IPS-18a (cell line): ENCODE data around the gene CABLES1.
"Not testable (repeated sequence)": the region's sequence is repeated elsewhere in the genome, so short reads cannot be mapped to it uniquely, and the experiment has no call there.

Experiments used
- H3K27ac ChIP-seq: one replicate; pipeline ENCODE4 v1.5.1; 2013; ENCODE audit warnings: low read length
- H3K27me3 ChIP-seq: one replicate; pipeline ENCODE4 v1.6.1; 2013; ENCODE audit warnings: mild to moderate bottlenecking, low read length; ENCODE audit not compliant: control insufficient read depth, insufficient read depth
- H3K36me3 ChIP-seq: one replicate; pipeline ENCODE4 v1.6.1; 2013; ENCODE audit warnings: low read depth, low read length; ENCODE audit not compliant: control insufficient read depth
- H3K4me1 ChIP-seq: one replicate; pipeline ENCODE4 v1.6.1; 2013; ENCODE audit warnings: low read depth, low read length; ENCODE audit not compliant: control insufficient read depth
- H3K4me3 ChIP-seq: one replicate; pipeline ENCODE4 v1.5.1; 2013; ENCODE audit warnings: low read length
- H3K9ac ChIP-seq: one replicate; pipeline ENCODE4 v1.6.1; 2013; ENCODE audit warnings: mild to moderate bottlenecking, low read length, moderate library complexity
- H3K9me3 ChIP-seq: one replicate; pipeline ENCODE4 v1.6.1; 2013; ENCODE audit warnings: low read depth, low read length; ENCODE audit not compliant: control insufficient read depth

The CABLES1 gene

GRCh38 chr18:23235860-23236259 lies 100.6 kb downstream of the CABLES1 start:
- no peak overlapping the region for H3K9ac ChIP-seq
- H3K4me3 ChIP-seq: no peak overlapping the region
- no peaks in the 10 kb centered on the region for H3K9me3 ChIP-seq
- H3K27ac ChIP-seq: no peak overlapping the region
- peaks cover 19% of the 10 kb centered on the region for H3K36me3 ChIP-seq
- H3K4me1 ChIP-seq: peaks cover 32% of the 10 kb centered on the region
- no peaks in the 10 kb centered on the region for H3K27me3 ChIP-seq

GRCh38 chr18:23236876-23237468 lies 101.7 kb downstream of the CABLES1 start:
- Histone ChIP-seq H3K9me3 (no peaks in the 10 kb centered on the region), H3K27ac (no peak overlapping the region), H3K36me3 (peaks cover 19% of the 10 kb centered on the region), H3K9ac (no peak overlapping the region), H3K27me3 (no peaks in the 10 kb centered on the region), H3K4me3 (no peak overlapping the region), H3K4me1 (peaks cover 27% of the 10 kb centered on the region)

GRCh38 chr18:23237524-23238151 lies 102.4 kb downstream of the CABLES1 start:
- H3K4me3 ChIP-seq: no peak overlapping the region
- peaks cover 20% of the 10 kb centered on the region for H3K4me1 ChIP-seq
- no peaks in the 10 kb centered on the region for H3K27me3 ChIP-seq
- H3K27ac ChIP-seq: no peak overlapping the region
- no peak overlapping the region for H3K9ac ChIP-seq
- no peaks in the 10 kb centered on the region for H3K9me3 ChIP-seq
- H3K36me3 ChIP-seq: peaks cover 19% of the 10 kb centered on the region

GRCh38 chr18:23238152-23238531 lies 102.9 kb downstream of the CABLES1 start:
- Histone ChIP-seq H3K36me3 (peaks cover 19% of the 10 kb centered on the region), H3K4me1 (peaks cover 20% of the 10 kb centered on the region), H3K9ac (no peak overlapping the region), H3K4me3 (no peak overlapping the region), H3K9me3 (no peaks in the 10 kb centered on the region), H3K27me3 (no peaks in the 10 kb centered on the region), H3K27ac (no peak overlapping the region)

GRCh38 chr18:23238651-23239349 lies 103.5 kb downstream of the CABLES1 start:
- Histone ChIP-seq H3K4me3 (no peak overlapping the region), H3K27me3 (no peaks in the 10 kb centered on the region), H3K9ac (no peak overlapping the region), H3K4me1 (peaks cover 20% of the 10 kb centered on the region), H3K27ac (no peak overlapping the region), H3K36me3 (peaks cover 19% of the 10 kb centered on the region), H3K9me3 (no peaks in the 10 kb centered on the region)

- peaks cover 21% of the 10 kb centered on the region for H3K4me1 ChIP-seq
- no peak overlapping the region for H3K9ac ChIP-seq
- no peaks in the 10 kb centered on the region for H3K27me3 ChIP-seq
- peaks cover 16% of the 10 kb centered on the region for H3K36me3 ChIP-seq
- H3K4me3 ChIP-seq: no peak overlapping the region
- H3K27ac ChIP-seq: no peak overlapping the region
- no peaks in the 10 kb centered on the region for H3K9me3 ChIP-seq
Observed at GRCh38 chr18:23239350-23239692, 104.0 kb downstream of the CABLES1 start.

- no peak overlapping the region for H3K4me3 ChIP-seq
- H3K4me1 ChIP-seq: peaks cover 25% of the 10 kb centered on the region
- peaks cover 12% of the 10 kb centered on the region for H3K36me3 ChIP-seq
- no peak overlapping the region for H3K9ac ChIP-seq
- no peaks in the 10 kb centered on the region for H3K27me3 ChIP-seq
- no peaks in the 10 kb centered on the region for H3K9me3 ChIP-seq
- H3K27ac ChIP-seq: no peak overlapping the region
Observed at GRCh38 chr18:23239885-23240608, 104.8 kb downstream of the CABLES1 start.

GRCh38 chr18:23240609-23240930 lies 105.3 kb downstream of the CABLES1 start:
- Histone ChIP-seq H3K27ac (no peak overlapping the region), H3K4me1 (peaks cover 22% of the 10 kb centered on the region), H3K9ac (no peak overlapping the region), H3K36me3 (peaks cover 12% of the 10 kb centered on the region), H3K4me3 (no peak overlapping the region), H3K9me3 (no peaks in the 10 kb centered on the region), H3K27me3 (no peaks in the 10 kb centered on the region)

- not testable (repeated sequence) for H3K9ac ChIP-seq, H3K4me3 ChIP-seq, H3K27me3 ChIP-seq, H3K4me1 ChIP-seq, H3K36me3 ChIP-seq, H3K9me3 ChIP-seq, H3K27ac ChIP-seq
Observed at GRCh38 chr18:23241833-23242496, 106.7 kb downstream of the CABLES1 start.

- no peaks in the 10 kb centered on the region for H3K9me3 ChIP-seq
- H3K9ac ChIP-seq: no peak overlapping the region
- H3K27me3 ChIP-seq: no peaks in the 10 kb centered on the region
- no peak overlapping the region for H3K27ac ChIP-seq
- peaks cover 5% of the 10 kb centered on the region for H3K4me1 ChIP-seq
- H3K36me3 ChIP-seq: peaks cover 7% of the 10 kb centered on the region
- no peak overlapping the region for H3K4me3 ChIP-seq
Observed at GRCh38 chr18:23243178-23243577, 107.9 kb downstream of the CABLES1 start.

- H3K27me3 ChIP-seq: no peaks in the 10 kb centered on the region
- no peak overlapping the region for H3K4me3 ChIP-seq
- peaks cover 5% of the 10 kb centered on the region for H3K4me1 ChIP-seq
- H3K9me3 ChIP-seq: no peaks in the 10 kb centered on the region
- H3K27ac ChIP-seq: no peak overlapping the region
- no peak overlapping the region for H3K9ac ChIP-seq
- peaks cover 7% of the 10 kb centered on the region for H3K36me3 ChIP-seq
Observed at GRCh38 chr18:23243816-23244215, 108.5 kb downstream of the CABLES1 start.
